ENCODE data around the gene PHKG2.

PHKG2 gene

DNA sequence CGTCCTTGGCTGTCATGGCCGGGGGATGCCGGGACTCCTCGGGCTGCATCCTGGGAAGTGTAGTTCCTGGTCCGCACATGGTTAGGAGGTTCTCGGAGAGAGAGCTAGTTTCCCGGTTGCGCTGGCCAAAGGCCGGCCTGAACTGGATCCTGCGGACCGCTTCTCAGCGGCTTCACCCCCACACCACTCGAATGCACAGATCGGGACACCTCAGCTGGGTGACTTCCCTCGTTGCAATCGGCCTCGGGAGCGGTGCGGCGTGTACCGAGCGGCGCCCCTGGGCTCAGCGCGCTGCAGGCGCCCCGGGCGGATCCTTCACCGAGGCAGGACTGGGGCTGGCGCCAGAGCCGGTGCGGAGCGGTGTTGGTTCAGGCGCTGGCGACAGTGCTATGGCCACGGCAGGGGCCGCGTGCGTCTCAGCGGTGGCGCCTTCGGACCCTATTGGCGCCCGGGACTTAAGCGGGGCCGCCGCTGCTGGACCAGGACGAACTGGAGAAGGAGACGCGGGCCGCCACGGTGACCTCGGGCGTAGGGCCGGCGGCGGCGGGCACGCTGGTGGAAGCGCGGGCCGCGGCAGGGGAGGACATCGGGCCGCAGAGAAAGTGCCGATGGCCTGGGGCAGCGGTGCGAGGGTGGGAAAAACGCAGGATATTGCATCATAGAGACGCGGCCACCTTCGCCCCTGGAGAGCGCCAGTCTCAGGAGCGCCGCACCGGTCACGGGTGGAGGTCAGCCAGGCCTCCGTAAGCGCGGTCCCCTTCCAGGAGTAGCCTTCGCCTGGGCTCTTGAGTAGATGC is 27.4 kb downstream of the PHKG2 start:
- peak; percentile 51 for DNase-seq (ENCODE audit: low read depth)

- DNase-seq (ENCODE audit: low read depth) = no peak
These were observed 29.5 kb downstream of the PHKG2 start for GRCh38 chr16:30777591-30778297.

GRCh38 chr16:30778549-30779244 is 30.5 kb downstream of the PHKG2 start:
- no peak for DNase-seq (ENCODE audit: low read depth)

DNA sequence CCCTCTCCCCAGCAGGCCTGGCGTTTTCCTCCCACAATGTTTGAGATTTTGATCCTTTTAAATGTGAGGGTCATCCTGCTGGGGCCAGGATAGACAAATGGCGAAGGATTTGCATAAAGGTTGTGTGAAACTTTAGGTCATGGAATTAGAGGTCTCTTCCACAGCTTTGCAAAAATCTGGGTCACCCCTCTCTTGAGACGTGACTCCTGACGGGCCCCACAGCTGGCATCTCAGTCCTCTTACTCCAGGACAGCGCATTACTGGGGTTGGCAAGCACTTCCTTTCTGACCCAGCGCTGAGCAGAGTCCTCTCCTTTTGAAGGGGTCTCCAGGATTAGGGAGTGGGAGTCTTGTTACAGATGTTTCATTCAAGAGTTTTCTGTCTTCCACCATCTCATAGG is 31.4 kb downstream of the PHKG2 start:
- no peak for DNase-seq (ENCODE audit: low read depth)

DNA sequence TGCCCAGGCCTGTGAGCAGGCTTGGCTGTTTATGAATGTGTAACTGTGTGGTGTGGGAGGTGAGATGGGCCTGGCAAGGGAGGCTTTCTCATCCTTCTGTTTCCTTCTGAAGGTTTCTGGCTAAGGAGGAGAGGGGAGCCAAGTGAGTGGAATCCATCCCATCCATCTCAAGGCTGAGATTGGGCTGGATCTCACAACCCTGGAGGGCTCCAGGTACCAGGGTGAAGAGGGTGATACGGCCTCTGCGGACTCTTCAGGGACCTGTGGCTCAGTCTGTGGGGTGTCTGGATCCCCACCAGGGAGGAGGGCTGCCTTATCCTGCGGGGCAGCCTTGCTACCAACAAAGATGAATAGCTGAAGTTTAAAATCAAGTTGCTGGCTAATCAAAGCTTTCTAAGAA is 31.8 kb downstream of the PHKG2 start:
- DNase-seq (ENCODE audit: low read depth) = no peak

- no peak for DNase-seq (ENCODE audit: low read depth)
These were observed 32.3 kb downstream of the PHKG2 start for GRCh38 chr16:30780549-30780948.

DNA sequence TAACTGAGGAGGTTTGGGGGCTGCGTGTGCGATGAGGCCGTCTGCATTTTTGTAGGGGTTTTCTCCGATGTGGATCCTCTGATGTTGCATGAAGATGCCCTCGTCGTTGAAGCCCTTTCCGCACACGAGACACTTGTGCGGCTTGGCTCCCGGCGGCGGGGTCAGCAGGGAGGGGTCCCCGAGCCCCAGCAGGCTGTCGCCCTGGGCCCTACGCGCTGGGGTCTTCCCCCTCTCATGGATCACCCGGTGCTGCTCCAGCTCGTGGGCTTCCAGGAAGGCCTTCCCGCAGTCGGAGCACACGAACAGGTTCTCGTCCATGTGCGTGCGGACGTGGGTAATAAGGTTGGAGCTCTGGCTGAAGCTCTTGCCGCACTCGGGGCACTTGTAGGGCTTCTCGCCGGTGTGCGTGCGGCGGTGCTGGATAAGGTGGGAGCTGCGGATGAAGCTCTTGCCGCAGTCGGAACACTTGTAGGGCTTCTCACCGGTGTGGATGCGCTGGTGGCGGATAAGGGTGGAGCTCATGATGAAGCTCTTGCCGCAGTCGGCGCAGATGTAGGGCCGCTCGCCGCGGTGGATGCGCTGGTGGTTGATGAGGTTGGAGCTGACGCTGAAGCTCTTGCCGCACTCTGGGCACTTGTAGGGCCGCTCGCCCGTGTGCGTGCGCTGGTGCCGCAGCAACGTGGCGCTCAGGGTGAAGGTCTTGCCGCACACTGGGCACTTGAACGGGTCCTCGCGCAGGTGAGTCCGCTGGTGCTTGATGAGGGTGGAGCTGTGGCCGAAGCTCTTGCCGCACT is 34.5 kb downstream of the PHKG2 start:
- no peak for DNase-seq (ENCODE audit: low read depth)

GRCh38 chr16:30783280-30784109 is 35.3 kb downstream of the PHKG2 start:
- no peak for DNase-seq (ENCODE audit: low read depth)

DNA sequence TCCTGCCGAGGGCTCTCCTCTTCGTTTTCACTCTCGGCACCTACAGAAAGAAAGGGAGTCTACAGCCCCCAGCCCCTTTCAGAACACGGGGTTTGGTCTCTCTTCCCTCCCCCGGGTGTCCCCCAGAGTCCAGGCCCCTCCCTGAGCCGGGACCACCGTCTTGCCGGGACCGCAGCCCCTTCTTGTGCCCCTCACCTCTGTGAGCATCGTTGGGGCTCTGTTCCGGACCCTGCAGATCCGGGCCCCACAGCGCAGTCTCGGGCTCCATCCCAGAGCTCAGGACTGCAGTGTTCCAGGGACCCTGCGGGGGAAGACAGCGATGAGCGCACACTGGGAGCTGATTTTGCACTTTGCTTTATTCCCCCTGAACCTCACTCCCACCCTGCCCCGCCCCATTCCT is 36.0 kb downstream of the PHKG2 start:
- no peak for DNase-seq (ENCODE audit: low read depth)

DNA sequence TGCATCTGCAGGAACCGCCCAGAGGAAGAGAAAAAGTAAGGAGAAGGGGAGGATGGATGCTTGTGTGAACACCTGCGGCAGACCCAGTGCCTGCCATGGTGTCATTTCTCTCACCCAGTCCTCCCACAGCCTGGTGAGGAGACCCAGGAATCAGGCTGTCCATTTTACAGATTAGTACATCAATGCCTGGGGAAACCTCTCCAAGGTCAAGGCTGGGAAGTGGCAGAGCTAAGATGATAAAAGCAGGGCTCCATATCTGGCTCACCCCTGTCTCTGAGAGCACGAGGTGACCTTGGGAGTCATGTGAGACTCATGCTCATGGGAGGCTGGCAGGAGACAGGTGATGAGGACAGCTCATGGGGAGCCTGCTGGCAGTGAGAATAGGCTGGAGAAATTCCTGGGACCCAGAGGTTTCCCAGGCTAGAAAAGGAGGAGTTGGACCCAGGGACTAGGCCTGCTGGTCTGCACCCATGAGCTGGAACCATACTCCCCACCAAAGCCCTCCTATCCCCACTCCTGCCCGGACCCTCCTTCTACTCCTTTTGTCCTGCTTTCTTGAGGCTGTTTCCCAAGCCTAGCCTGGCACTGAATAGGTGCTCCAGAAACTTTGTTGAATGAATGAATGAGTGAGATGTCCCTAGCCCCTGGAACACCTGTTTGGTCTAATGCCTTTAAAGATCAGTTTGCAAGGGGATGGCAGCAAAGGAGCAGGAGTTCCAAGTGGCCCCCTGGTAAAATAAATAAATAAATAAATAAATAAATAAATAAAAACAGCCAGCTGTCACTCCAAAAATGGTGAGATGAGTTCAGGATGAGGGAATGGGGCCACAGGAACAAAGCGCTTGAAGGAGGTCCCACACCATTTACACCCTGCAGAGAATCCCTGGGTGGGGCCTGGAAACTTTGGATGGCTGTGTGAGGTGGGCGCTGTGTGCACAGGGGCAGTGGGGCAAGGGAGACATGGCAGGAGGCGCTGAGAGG is 37.2 kb downstream of the PHKG2 start:
- no peak for DNase-seq (ENCODE audit: low read depth)

GRCh38 chr16:30786115-30786935 is 38.1 kb downstream of the PHKG2 start:
- no peak for DNase-seq (ENCODE audit: low read depth)

- DNase-seq (ENCODE audit: low read depth) = no peak
These were observed 38.8 kb downstream of the PHKG2 start, which contains the start of gene ZNF629 for GRCh38 chr16:30786936-30787612. ZNF629 (minus strand) TSS chr16:30787205; CDS start chr16:30784482, 2,723 bp downstream.

- no peak for DNase-seq (ENCODE audit: low read depth)
These were observed 39.6 kb downstream of the PHKG2 start for GRCh38 chr16:30787613-30788378.

- no peak for DNase-seq (ENCODE audit: low read depth)
These were observed 45.4 kb downstream of the PHKG2 start for GRCh38 chr16:30793508-30794069.

GRCh38 chr16:30794634-30795033 is 46.4 kb downstream of the PHKG2 start:
- no peak for DNase-seq (ENCODE audit: low read depth)

GRCh38 chr16:30797670-30798309 is 49.6 kb downstream of the PHKG2 start:
- no peak for DNase-seq (ENCODE audit: low read depth)

All from stimulated activated CD8-positive, alpha-beta memory T cell treated with anti-CD3 and anti-CD28 coated beads, Interleukin-4, amount 100 ng/mL, for 24 hours (primary cell).